ENCODE results near the gene LDLRAP1.

Gene LDLRAP1

DNA sequence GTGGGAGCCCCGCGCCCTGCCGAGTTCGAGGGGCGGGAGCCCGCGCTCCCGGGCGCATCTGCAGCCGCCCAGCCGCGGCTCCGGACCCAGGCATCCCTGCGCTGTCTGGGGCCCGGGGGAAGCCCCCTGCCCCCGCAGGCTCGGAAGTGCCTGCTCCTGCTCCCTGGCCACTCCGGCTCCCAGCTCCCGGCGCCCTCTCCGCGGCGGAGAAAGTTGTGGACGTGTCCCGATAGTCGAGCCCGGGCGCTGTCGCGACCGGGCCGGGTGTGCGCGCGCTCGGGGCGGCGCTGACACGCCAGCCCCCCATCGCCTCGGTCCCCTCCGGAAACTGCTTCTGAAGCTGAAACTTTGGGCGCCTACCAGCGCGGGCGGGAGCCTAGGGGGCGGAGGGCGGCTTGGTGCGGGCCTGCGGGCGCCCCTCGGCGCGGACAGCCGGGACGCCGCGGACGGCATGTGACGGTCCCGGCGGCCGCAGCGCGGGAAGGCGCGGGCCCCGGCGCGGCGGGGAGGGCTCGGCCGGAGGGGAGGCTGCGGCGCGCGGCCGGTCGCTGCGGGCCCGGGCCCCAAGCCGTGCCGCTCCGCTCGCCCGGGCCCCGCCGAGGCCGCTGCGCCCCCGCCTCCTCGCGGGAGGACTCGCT lies 73.7 kb downstream of the LDLRAP1 start:
- peak overlapping the region; percentile 50 for H3K4me3 ChIP-seq (ENCODE audit: low read depth, low read length)
- TF ChIP-seq POLR2A (IDR thresholded peaks at IDR 0.05; ENCODE audit: extremely low read depth, insufficient read length) (no peak), MYC (IDR thresholded peaks at IDR 0.05; ENCODE audit: low read depth, low read length) (no peak)
- TF ChIP-seq, protein P1, sequence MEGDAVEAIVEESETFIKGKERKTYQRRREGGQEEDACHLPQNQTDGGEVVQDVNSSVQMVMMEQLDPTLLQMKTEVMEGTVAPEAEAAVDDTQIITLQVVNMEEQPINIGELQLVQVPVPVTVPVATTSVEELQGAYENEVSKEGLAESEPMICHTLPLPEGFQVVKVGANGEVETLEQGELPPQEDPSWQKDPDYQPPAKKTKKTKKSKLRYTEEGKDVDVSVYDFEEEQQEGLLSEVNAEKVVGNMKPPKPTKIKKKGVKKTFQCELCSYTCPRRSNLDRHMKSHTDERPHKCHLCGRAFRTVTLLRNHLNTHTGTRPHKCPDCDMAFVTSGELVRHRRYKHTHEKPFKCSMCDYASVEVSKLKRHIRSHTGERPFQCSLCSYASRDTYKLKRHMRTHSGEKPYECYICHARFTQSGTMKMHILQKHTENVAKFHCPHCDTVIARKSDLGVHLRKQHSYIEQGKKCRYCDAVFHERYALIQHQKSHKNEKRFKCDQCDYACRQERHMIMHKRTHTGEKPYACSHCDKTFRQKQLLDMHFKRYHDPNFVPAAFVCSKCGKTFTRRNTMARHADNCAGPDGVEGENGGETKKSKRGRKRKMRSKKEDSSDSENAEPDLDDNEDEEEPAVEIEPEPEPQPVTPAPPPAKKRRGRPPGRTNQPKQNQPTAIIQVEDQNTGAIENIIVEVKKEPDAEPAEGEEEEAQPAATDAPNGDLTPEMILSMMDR (IDR thresholded peaks at IDR 0.05; ENCODE audit: low read depth, low read length): no peak
- peak; percentile 46 for DNase-seq (ENCODE audit: low read depth)

DNA sequence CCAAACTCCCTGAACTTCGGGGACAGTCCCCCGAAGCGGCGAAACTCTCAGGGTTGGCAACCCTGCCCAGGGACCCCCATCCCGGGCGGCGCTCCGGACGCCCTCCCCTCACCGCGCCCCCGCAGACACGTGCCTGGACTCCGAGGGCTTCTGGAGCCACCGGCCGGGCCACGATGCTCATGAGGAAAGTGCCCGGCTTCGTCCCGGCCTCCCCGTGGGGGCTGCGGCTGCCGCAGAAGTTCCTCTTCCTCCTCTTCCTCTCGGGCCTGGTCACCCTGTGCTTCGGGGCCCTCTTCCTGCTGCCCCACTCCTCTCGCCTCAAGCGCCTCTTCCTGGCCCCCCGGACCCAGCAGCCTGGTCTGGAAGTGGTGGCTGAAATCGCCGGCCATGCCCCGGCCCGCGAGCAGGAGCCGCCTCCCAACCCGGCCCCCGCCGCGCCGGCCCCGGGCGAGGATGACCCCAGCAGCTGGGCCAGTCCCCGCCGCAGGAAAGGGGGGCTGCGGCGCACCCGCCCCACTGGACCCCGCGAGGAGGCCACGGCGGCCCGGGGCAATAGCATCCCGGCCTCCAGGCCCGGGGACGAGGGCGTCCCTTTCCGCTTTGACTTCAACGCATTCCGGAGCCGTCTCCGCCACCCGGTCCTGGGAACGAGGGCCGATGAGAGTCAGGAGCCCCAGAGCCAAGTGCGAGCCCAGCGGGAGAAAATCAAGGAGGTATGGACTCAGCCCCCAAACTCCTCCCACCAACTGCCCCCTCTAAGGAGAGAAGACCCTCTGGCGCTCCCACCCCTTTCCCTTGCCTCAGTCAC lies 74.4 kb downstream of the LDLRAP1 start:
- TF ChIP-seq, protein P1 (IDR thresholded peaks at IDR 0.05; ENCODE audit: low read depth, low read length): no peak
- peak; percentile 56 for TF ChIP-seq MYC (IDR thresholded peaks at IDR 0.05; ENCODE audit: low read depth, low read length)
- TF ChIP-seq, protein P2, sequence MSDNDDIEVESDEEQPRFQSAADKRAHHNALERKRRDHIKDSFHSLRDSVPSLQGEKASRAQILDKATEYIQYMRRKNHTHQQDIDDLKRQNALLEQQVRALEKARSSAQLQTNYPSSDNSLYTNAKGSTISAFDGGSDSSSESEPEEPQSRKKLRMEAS (IDR thresholded peaks at IDR 0.05; ENCODE audit: low read depth, low read length): peak; percentile 82
- TF ChIP-seq POLR2A (IDR thresholded peaks at IDR 0.05; ENCODE audit: extremely low read depth, insufficient read length): no peak
- peak overlapping the region; percentile 16 for H3K4me3 ChIP-seq (ENCODE audit: low read depth, low read length)
- peak; percentile 73 for DNase-seq (ENCODE audit: low read depth)

DNA sequence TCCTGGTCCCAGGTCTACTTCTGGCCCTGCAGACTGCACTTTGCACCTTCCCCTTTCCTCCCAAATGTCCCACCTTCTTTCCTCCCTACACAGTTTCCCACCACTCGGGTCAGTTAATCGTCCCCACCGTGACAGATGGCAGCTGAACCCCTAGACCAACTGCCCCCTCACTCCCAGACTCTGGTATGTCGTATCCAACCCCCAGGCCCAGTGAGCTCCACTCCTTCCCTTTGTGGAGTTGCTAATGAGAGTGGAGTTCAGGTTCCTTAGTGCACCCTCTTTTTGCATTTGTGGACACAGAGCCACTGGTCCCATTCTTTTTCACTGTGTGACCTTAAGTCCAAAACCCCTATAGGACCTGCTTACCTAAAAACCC lies 75.0 kb downstream of the LDLRAP1 start:
- no peak overlapping the region for H3K4me3 ChIP-seq (ENCODE audit: low read depth, low read length)
- no peak for DNase-seq (ENCODE audit: low read depth)
- TF ChIP-seq POLR2A (IDR thresholded peaks at IDR 0.05; ENCODE audit: extremely low read depth, insufficient read length): no peak
- TF ChIP-seq, protein P1 (IDR thresholded peaks at IDR 0.05; ENCODE audit: low read depth, low read length): no peak

Data from NB4 (cell line).